SJSA1 (cell line): ENCODE measurements around the gene PLCB4. TPM values are rescaled to one million over a fixed set of nuclear protein-coding genes. Genes with fewer than 3 reads are reported as not detected.
"Not testable (repeated sequence)": the region's sequence is repeated elsewhere in the genome, so short reads cannot be mapped to it uniquely, and the experiment has no call there.

Experiments
- DNase-seq, 2 experiments: peaks; one replicate each; pipeline ENCODE4 v3.0.0-alpha.2; 2015 to 2020; ENCODE audit warnings: low spot score in 2 of 2, low read depth in 1 of 2
- H3K27ac ChIP-seq: fragments of 250-450 bp; sonication (Bioruptor Pico); 2 replicates; pipeline ENCODE4 v1.5.1; 2020; ENCODE audit warnings: mild to moderate bottlenecking, moderate library complexity
- H3K27me3 ChIP-seq: fragments of 250-450 bp; sonication (Bioruptor Pico); replicated peaks from 2 replicates; pipeline ENCODE4 v1.5.1; 2020; ENCODE audit warnings: mild to moderate bottlenecking, moderate library complexity
- H3K36me3 ChIP-seq: fragments of 250-450 bp; sonication (Bioruptor Pico); 2 replicates; pipeline ENCODE4 v1.5.1; 2020; ENCODE audit warnings: mild to moderate bottlenecking
- H3K4me1 ChIP-seq: fragments of 250-450 bp; sonication (Bioruptor Pico); replicated peaks from 2 replicates; pipeline ENCODE4 v1.6.1; 2021; ENCODE audit warnings: mild to moderate bottlenecking
- H3K4me3 ChIP-seq: fragments of 250-450 bp; sonication (Bioruptor Pico); 2 replicates; pipeline ENCODE4 v1.5.1; 2020; ENCODE audit warnings: mild to moderate bottlenecking
- H3K9me3 ChIP-seq: fragments of 250-450 bp; sonication (Bioruptor Pico); replicated peaks from 2 replicates; pipeline ENCODE4 v1.5.1; 2020; ENCODE audit warnings: mild to moderate bottlenecking
- total RNA-seq: library from RNA; depleted of rRNA; stranded (reverse); fragments of >200 nt; shearing (Covaris generic); gene quantifications from 2 replicates; pipeline ENCODE4 v1.2.3, GENCODE V29; 2014

Gene PLCB4
- total RNA-seq, 1 experiment from 2014 or later: 9.3 TPM

DNA sequence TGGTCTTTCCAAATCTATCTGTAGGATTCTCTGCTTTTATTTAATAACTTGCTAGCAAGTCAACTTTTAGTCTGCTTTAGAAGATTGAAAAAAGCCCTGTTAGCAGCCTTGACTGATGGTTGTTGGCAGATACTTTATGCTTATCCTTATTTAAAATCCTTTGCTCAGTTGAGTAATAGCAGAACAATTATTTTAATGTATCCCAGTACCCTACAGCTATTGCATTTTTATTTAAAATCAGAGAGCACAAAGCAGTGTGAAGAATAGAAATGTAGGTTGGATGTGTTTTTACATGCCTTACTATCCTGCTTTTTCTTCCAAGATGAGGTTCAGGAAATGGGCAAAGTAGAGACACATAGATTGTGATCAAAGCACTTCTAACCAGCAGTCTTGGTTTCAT lies 298.4 kb downstream of the PLCB4 start:
- no peaks in the 10 kb centered on the region for H3K27me3 ChIP-seq
- no peak overlapping the region for H3K27ac ChIP-seq
- H3K4me1 ChIP-seq: no peaks in the 10 kb centered on the region
- H3K36me3 ChIP-seq: no peaks in the 10 kb centered on the region; the same call in 1 of the 2 replicates
- no peak overlapping the region for H3K4me3 ChIP-seq
- no peaks in the 10 kb centered on the region for H3K9me3 ChIP-seq
- no peak for DNase-seq

DNA sequence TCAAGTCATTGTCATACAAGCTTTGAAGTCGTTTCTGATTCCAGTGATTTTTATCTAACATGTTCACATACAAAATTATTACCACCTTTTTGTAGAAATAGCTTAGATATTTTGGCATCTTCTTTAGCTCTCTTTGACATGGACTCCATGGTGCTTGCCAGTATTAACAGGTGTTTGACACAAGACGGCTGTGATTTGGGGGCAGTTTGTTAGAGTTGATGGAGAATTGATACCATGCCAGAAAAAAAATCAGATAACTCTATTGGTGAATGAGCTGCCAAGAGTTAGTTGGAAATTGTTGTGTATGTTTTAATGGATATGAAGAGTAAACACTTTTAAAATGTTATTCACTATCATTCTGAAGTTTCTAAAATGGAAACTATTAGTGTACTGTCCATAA lies 298.9 kb downstream of the PLCB4 start:
- Histone ChIP-seq H3K4me1 (no peaks in the 10 kb centered on the region), H3K27ac (no peak overlapping the region), H3K27me3 (no peaks in the 10 kb centered on the region), H3K9me3 (no peaks in the 10 kb centered on the region), H3K4me3 (no peak overlapping the region), H3K36me3 (no peaks in the 10 kb centered on the region; the same call in 1 of the 2 replicates)
- DNase-seq: no peak

- Histone ChIP-seq H3K4me1 (peaks cover 6% of the 10 kb centered on the region), H3K9me3 (no peaks in the 10 kb centered on the region), H3K36me3 (no peaks in the 10 kb centered on the region; the same call in 1 of the 2 replicates), H3K4me3 (no peak overlapping the region), H3K27me3 (no peaks in the 10 kb centered on the region), H3K27ac (no peak overlapping the region)
- no peak for DNase-seq
Measured at GRCh38 chr20:9368893-9369292, 300.0 kb downstream of the PLCB4 start.

DNA sequence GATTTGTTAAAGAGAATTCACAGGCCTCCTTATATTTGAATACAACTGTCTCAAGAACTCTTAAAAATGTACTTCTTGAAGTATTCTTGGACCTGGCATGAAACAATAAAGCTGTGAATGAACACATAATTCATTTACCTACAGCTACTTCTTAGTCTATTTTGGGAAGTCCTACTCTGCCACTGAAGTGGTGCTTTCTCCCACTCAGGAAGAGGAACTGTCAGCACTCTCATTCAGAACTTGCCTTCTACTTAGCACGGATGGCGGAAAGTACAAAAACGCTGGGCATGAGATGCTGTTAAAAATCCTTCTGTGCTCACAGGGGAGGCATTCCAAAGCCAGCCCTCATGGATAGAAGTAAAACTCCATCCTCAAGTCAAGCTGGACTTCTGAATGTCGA lies 300.7 kb downstream of the PLCB4 start:
- H3K4me3 ChIP-seq: no peak overlapping the region
- H3K4me1 ChIP-seq: peaks cover 12% of the 10 kb centered on the region
- H3K9me3 ChIP-seq: no peaks in the 10 kb centered on the region
- H3K27ac ChIP-seq: no peak overlapping the region
- no peaks in the 10 kb centered on the region for H3K36me3 ChIP-seq
- DNase-seq: no peak
- H3K27me3 ChIP-seq: no peaks in the 10 kb centered on the region

DNA sequence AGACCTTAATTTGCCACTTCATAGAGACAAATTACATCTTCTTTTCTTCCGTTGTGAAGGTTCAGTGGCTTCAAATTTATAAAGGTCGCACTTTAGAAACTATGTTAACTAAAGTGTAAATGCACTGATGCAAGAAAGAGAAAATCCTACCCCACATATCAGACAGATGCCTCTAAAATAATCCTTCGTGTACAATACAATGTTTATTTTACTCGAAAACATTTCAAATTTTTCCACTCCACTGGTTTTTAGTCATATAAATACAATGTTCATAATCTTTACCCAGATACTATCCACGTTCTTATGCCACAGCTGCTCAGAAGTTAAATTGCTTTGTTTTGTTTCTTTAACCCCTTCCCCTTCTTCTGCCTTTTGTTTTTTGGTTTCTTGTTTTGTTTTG lies 305.2 kb downstream of the PLCB4 start:
- H3K27ac ChIP-seq: peak overlapping the region; percentile 76

GRCh38 chr20:9374480-9374879 lies 305.6 kb downstream of the PLCB4 start:
- no peak overlapping the region for H3K4me3 ChIP-seq
- DNase-seq: peak in 1 of 2 experiments; percentile 39
- H3K36me3 ChIP-seq: no peaks in the 10 kb centered on the region
- no peaks in the 10 kb centered on the region for H3K9me3 ChIP-seq
- H3K27ac ChIP-seq: peak overlapping the region; percentile 76
- no peaks in the 10 kb centered on the region for H3K27me3 ChIP-seq
- peaks cover 32% of the 10 kb centered on the region for H3K4me1 ChIP-seq

More for the DNA sequence above, 305.2 kb downstream of the PLCB4 start:
- Histone ChIP-seq H3K36me3 (no peaks in the 10 kb centered on the region), H3K4me1 (peaks cover 32% of the 10 kb centered on the region), H3K9me3 (no peaks in the 10 kb centered on the region), H3K4me3 (no peak overlapping the region), H3K27me3 (no peaks in the 10 kb centered on the region)
- no peak for DNase-seq

- Histone ChIP-seq H3K27me3 (no peaks in the 10 kb centered on the region), H3K27ac (peak overlapping the region; percentile 76), H3K9me3 (no peaks in the 10 kb centered on the region), H3K4me1 (peaks cover 32% of the 10 kb centered on the region), H3K4me3 (no peak overlapping the region), H3K36me3 (no peaks in the 10 kb centered on the region)
- DNase-seq: peak in 1 of 2 experiments; percentile 74
Measured at GRCh38 chr20:9375221-9375681, 306.4 kb downstream of the PLCB4 start.

DNA sequence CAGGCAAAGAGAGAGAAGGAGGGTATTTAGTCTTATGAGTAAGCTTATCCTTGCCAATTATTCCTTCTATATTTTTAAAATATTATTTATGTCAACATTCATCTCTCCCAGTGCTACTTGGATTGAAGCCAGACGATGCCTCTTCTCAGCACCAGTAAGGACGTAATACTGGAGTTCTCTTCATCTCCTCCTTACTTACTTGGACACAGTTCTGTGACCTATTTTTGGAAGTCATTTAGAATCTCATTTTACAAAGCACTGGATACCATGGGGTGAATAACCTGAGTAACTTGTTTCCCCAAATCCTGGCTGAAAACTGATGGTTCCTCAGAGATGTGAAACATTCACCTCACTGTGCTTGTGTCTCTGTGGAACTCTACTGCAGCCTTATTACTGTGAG lies 308.1 kb downstream of the PLCB4 start:
- Histone ChIP-seq H3K27me3 (no peaks in the 10 kb centered on the region), H3K36me3 (no peaks in the 10 kb centered on the region), H3K4me1 (peaks cover 32% of the 10 kb centered on the region), H3K9me3 (no peaks in the 10 kb centered on the region; the same call in 1 of the 2 replicates), H3K27ac (no peak overlapping the region), H3K4me3 (no peak overlapping the region)
- no peak for DNase-seq

DNA sequence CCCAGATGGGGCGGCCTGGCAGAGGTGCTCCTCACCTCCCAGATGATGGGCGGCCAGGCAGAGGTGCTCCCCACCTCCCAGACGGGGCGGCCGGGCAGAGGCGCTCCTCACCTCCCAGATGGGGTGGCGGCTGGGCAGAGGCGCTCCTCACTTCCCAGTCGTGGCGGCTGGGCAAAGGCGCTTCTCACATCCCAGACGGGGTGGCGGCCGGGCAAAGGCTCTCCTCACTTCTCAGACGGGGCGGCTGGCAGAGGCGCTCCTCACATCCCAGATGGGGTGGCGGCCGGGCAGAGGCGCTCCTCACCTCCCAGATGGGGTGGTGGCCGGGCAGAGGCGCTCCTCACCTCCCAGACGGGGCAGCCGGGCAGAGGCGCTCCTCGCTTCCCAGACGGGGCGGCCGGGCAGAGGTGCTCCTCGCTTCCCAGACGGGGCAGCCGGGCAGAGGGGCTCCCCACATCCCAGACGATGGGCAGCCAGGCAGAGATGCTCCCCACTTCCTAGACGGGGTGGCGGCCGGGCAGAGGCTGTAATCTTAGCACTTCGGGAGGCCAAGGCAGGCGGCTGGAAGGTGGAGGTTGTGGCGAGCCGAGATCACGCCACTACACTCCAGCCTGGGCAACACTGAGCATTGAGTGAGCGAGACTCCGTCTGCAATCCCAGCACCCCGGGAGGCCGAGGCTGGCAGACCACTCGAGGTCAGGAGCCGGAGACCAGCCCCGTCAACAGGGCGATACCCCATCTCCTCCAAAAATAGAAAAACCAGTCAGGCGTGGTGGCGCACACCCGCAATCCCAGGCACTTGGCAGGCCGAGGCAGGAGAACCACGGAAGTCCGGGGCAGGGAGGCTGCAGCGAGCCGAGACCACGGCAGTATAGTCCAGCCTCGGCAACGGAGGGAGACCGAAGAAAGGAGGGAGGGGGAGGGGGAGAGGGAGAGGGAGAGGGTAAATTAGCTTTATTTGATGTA lies 316.7 kb downstream of the PLCB4 start:
- not testable (repeated sequence) for DNase-seq, H3K36me3 ChIP-seq, H3K4me3 ChIP-seq, H3K9me3 ChIP-seq, H3K27me3 ChIP-seq, H3K4me1 ChIP-seq, H3K27ac ChIP-seq

GRCh38 chr20:9388160-9388812 lies 319.4 kb downstream of the PLCB4 start:
- no peak overlapping the region for H3K4me3 ChIP-seq
- H3K4me1 ChIP-seq: no peaks in the 10 kb centered on the region
- H3K27me3 ChIP-seq: no peaks in the 10 kb centered on the region
- H3K9me3 ChIP-seq: no peaks in the 10 kb centered on the region
- no peak overlapping the region for H3K27ac ChIP-seq
- no peaks in the 10 kb centered on the region for H3K36me3 ChIP-seq
- no peak for DNase-seq

- H3K36me3 ChIP-seq: no peaks in the 10 kb centered on the region
- DNase-seq: no peak
- no peak overlapping the region for H3K27ac ChIP-seq
- H3K4me3 ChIP-seq: no peak overlapping the region
- no peaks in the 10 kb centered on the region for H3K27me3 ChIP-seq
- no peaks in the 10 kb centered on the region for H3K4me1 ChIP-seq
- H3K9me3 ChIP-seq: no peaks in the 10 kb centered on the region
Measured at GRCh38 chr20:9388813-9389161, 319.9 kb downstream of the PLCB4 start.

GRCh38 chr20:9389346-9389745 lies 320.5 kb downstream of the PLCB4 start:
- no peaks in the 10 kb centered on the region for H3K36me3 ChIP-seq
- H3K4me1 ChIP-seq: no peaks in the 10 kb centered on the region
- H3K27me3 ChIP-seq: no peaks in the 10 kb centered on the region
- no peak overlapping the region for H3K4me3 ChIP-seq
- DNase-seq: no peak
- no peak overlapping the region for H3K27ac ChIP-seq
- no peaks in the 10 kb centered on the region for H3K9me3 ChIP-seq

- H3K27ac ChIP-seq: no peak overlapping the region
- H3K4me1 ChIP-seq: no peaks in the 10 kb centered on the region
- H3K4me3 ChIP-seq: no peak overlapping the region
- no peak for DNase-seq
- H3K9me3 ChIP-seq: no peaks in the 10 kb centered on the region
- H3K36me3 ChIP-seq: no peaks in the 10 kb centered on the region
- no peaks in the 10 kb centered on the region for H3K27me3 ChIP-seq
Measured at GRCh38 chr20:9390441-9390840, 321.6 kb downstream of the PLCB4 start.
